Muscle of leg (tissue), 11 donors: Measurements from ENCODE around the gene HS3ST3B1. TPM values are rescaled to one million over a fixed set of nuclear protein-coding genes. Genes with fewer than 3 reads are reported as not detected.
A peak's percentile ranks its signal among the peaks of the same experiment; 100 is the strongest.

Experiments
- DNase-seq: peaks from one replicate; pipeline ENCODE4 v3.0.0; 2013
- H3K27ac ChIP-seq: one replicate; pipeline ENCODE4 v1.5.1; 2013; ENCODE audit warnings: mild to moderate bottlenecking, low read length, control low read depth
- H3K27me3 ChIP-seq: one replicate; pipeline ENCODE4 v1.6.1; 2013; ENCODE audit warnings: low read length; ENCODE audit not compliant: control insufficient read depth, insufficient read depth
- H3K36me3 ChIP-seq: one replicate; pipeline ENCODE4 v1.6.1; 2013; ENCODE audit warnings: low read length; ENCODE audit not compliant: control insufficient read depth, insufficient read depth
- H3K4me1 ChIP-seq: one replicate; pipeline ENCODE4 v1.6.1; 2013; ENCODE audit warnings: low read length; ENCODE audit not compliant: control insufficient read depth, insufficient read depth
- H3K4me3 ChIP-seq: one replicate; pipeline ENCODE4 v1.5.1; 2013; ENCODE audit warnings: low read length, control low read depth
- H3K9me3 ChIP-seq: replicated peaks from 2 replicates; pipeline ENCODE4 v1.6.1; 2013; ENCODE audit warnings: low read depth, low read length; ENCODE audit not compliant: control insufficient read depth
- WGBS: methylation state at CpG from one replicate; pipeline ENCODE4 v1.1.5; 2013; ENCODE audit warnings: missing lambda C conversion rate; ENCODE audit not compliant: insufficient coverage; 5-methylcytosine and 5-hydroxymethylcytosine counted together
- polyA plus RNA-seq, 8 donors: library from polyadenylated mRNA; unstranded; fragments of 120-200 nt; gene quantifications; one replicate each; pipeline versions ENCODE4 v1.2.1 to v1.2.3, GENCODE V29; 2013; ENCODE audit warnings: inconsistent platforms in 1 of 8, low replicate concordance in 1 of 8; ENCODE audit not compliant: insufficient read length in 8 of 8, insufficient read depth in 1 of 8
- total RNA-seq: library from RNA; stranded (reverse); fragments of 120-200 nt; gene quantifications from one replicate; pipeline ENCODE4 v1.2.4, GENCODE V29; 2013

The HS3ST3B1 gene
- total and polyA plus RNA-seq, 9 donors = 1.0 to 4.6 (median 2.2) TPM

GRCh38 chr17:14354807-14355206 lies 53.9 kb downstream of the HS3ST3B1 start:
- H3K9me3 ChIP-seq = no peaks in the 10 kb centered on the region
- no peak overlapping the region for H3K4me3 ChIP-seq
- no peak overlapping the region for H3K27ac ChIP-seq
- DNase-seq = no peak
- peaks cover 2% of the 10 kb centered on the region for H3K4me1 ChIP-seq
- no peaks in the 10 kb centered on the region for H3K27me3 ChIP-seq
- WGBS = 71% methylated on average over 1 of the region's 2 CpGs
- H3K36me3 ChIP-seq = no peaks in the 10 kb centered on the region

GRCh38 chr17:14355556-14355955 lies 54.7 kb downstream of the HS3ST3B1 start:
- Histone ChIP-seq H3K4me1 (peaks cover 2% of the 10 kb centered on the region), H3K4me3 (no peak overlapping the region), H3K27me3 (no peaks in the 10 kb centered on the region), H3K27ac (no peak overlapping the region), H3K36me3 (no peaks in the 10 kb centered on the region), H3K9me3 (no peaks in the 10 kb centered on the region)
- no peak for DNase-seq

GRCh38 chr17:14359163-14360020 lies 58.5 kb downstream of the HS3ST3B1 start:
- Histone ChIP-seq H3K36me3 (no peaks in the 10 kb centered on the region), H3K9me3 (no peaks in the 10 kb centered on the region), H3K27ac (no peak overlapping the region), H3K4me3 (no peak overlapping the region), H3K4me1 (peaks cover 2% of the 10 kb centered on the region), H3K27me3 (no peaks in the 10 kb centered on the region)
- WGBS = 36% methylated on average over 4 of the region's 8 CpGs
- peak; percentile 31 for DNase-seq

- Histone ChIP-seq H3K36me3 (no peaks in the 10 kb centered on the region), H3K27me3 (no peaks in the 10 kb centered on the region), H3K4me3 (no peak overlapping the region), H3K27ac (no peak overlapping the region), H3K4me1 (peaks cover 2% of the 10 kb centered on the region), H3K9me3 (no peaks in the 10 kb centered on the region)
- WGBS = no CpG with 5 or more reads among the region's 4 CpGs
- no peak for DNase-seq
Measured at GRCh38 chr17:14360856-14361255, 60.0 kb downstream of the HS3ST3B1 start.

GRCh38 chr17:14361470-14361869 lies 60.6 kb downstream of the HS3ST3B1 start:
- Histone ChIP-seq H3K9me3 (no peaks in the 10 kb centered on the region), H3K4me1 (peaks cover 2% of the 10 kb centered on the region), H3K4me3 (no peak overlapping the region), H3K27me3 (no peaks in the 10 kb centered on the region), H3K36me3 (no peaks in the 10 kb centered on the region), H3K27ac (no peak overlapping the region)
- no peak for DNase-seq
- 40% methylated on average over 1 of the region's 2 CpGs for WGBS

- WGBS = 82% methylated on average over 2 of the region's 2 CpGs
- H3K4me3 ChIP-seq = no peak overlapping the region
- DNase-seq = no peak
- H3K36me3 ChIP-seq = no peaks in the 10 kb centered on the region
- peaks cover 2% of the 10 kb centered on the region for H3K4me1 ChIP-seq
- no peaks in the 10 kb centered on the region for H3K9me3 ChIP-seq
- no peaks in the 10 kb centered on the region for H3K27me3 ChIP-seq
- H3K27ac ChIP-seq = no peak overlapping the region
Measured at GRCh38 chr17:14361945-14362508, 61.1 kb downstream of the HS3ST3B1 start.

- Histone ChIP-seq H3K9me3 (no peaks in the 10 kb centered on the region), H3K4me3 (no peak overlapping the region), H3K27ac (no peak overlapping the region), H3K4me1 (no peaks in the 10 kb centered on the region), H3K36me3 (no peaks in the 10 kb centered on the region), H3K27me3 (no peaks in the 10 kb centered on the region)
- no peak for DNase-seq
- no CpG with 5 or more reads among the region's 3 CpGs for WGBS
Measured at GRCh38 chr17:14366199-14366598, 65.3 kb downstream of the HS3ST3B1 start.

- no peak overlapping the region for H3K27ac ChIP-seq
- H3K4me3 ChIP-seq = no peak overlapping the region
- no peaks in the 10 kb centered on the region for H3K27me3 ChIP-seq
- DNase-seq = no peak
- peaks cover 5% of the 10 kb centered on the region for H3K4me1 ChIP-seq
- no peaks in the 10 kb centered on the region for H3K36me3 ChIP-seq
- WGBS = 48% methylated on average over 4 of the region's 6 CpGs
- no peaks in the 10 kb centered on the region for H3K9me3 ChIP-seq
Measured at GRCh38 chr17:14372461-14372860, 71.6 kb downstream of the HS3ST3B1 start.

- Histone ChIP-seq H3K27me3 (no peaks in the 10 kb centered on the region), H3K36me3 (no peaks in the 10 kb centered on the region), H3K9me3 (no peaks in the 10 kb centered on the region), H3K4me1 (peaks cover 5% of the 10 kb centered on the region), H3K4me3 (no peak overlapping the region), H3K27ac (no peak overlapping the region)
- 49% methylated on average over 5 of the region's 10 CpGs for WGBS
- no peak for DNase-seq
Measured at GRCh38 chr17:14372905-14373613, 72.2 kb downstream of the HS3ST3B1 start.

- Histone ChIP-seq H3K4me1 (peaks cover 5% of the 10 kb centered on the region), H3K27me3 (no peaks in the 10 kb centered on the region), H3K27ac (no peak overlapping the region), H3K4me3 (no peak overlapping the region), H3K9me3 (no peaks in the 10 kb centered on the region), H3K36me3 (no peaks in the 10 kb centered on the region)
- 52% methylated on average over 8 of the region's 8 CpGs for WGBS
- DNase-seq = no peak
Measured at GRCh38 chr17:14373614-14374259, 72.9 kb downstream of the HS3ST3B1 start.
